Esophagus squamous epithelium (tissue), 5 donors: Measurements from ENCODE around the gene PDGFRB. TPM values are rescaled to one million over a fixed set of nuclear protein-coding genes. Genes with fewer than 3 reads are reported as not detected.

Experiments used
- DNase-seq: peaks from one replicate; lab custom pipeline; 2025; lab: John Stamatoyannopoulos, UW
- H3K27ac ChIP-seq, 4 donors: fragments of 200-600 bp; sonication (generic); one replicate each; pipeline ENCODE4 v1.5.1; 2016 to 2019; ENCODE audit warnings: mild to moderate bottlenecking in 1 of 4
- H3K27me3 ChIP-seq, 4 donors: fragments of 200-600 bp; sonication (generic); 1 replicate in 3 of 4; 2 replicates in 1 of 4; pipeline versions ENCODE4 v1.5.1 to v1.6.0; 2017 to 2021; ENCODE audit warnings: antibody characterized with exemption in 1 of 4
- H3K36me3 ChIP-seq, 3 donors: fragments of 200-600 bp; sonication (generic); one replicate each; pipeline ENCODE4 v1.5.1; 2016 to 2019
- H3K4me1 ChIP-seq, 3 donors: fragments of 200-600 bp; sonication (generic); one replicate each; pipeline ENCODE4 v1.5.1; 2017 to 2019
- H3K4me3 ChIP-seq, 4 donors: fragments of 200-600 bp; sonication (generic); 1 replicate in 3 of 4; 2 replicates in 1 of 4; pipeline ENCODE4 v1.5.1; 2016 to 2019; ENCODE audit warnings: mild to moderate bottlenecking in 2 of 4, moderate library complexity in 1 of 4
- H3K9me3 ChIP-seq, 3 donors: fragments of 200-600 bp; sonication (generic); one replicate each; pipeline ENCODE4 v1.5.1; 2016 to 2019
- POLR2A ChIP-seq, 4 donors: fragments of 450-650 bp; IDR thresholded peaks; one replicate each; pipeline ENCODE4 v1.6.1; 2017; ENCODE audit warnings: antibody characterized with exemption in 4 of 4, mild to moderate bottlenecking in 4 of 4, moderate library complexity in 3 of 4
- WGBS, 2 donors: methylation state at CpG; one replicate each; pipeline ENCODE4 v1.1.5; 2018; 5-methylcytosine and 5-hydroxymethylcytosine counted together
- intact Hi-C: fragments of 100-400 bp; cut with DNase I; formaldehyde crosslinking; loops from one replicate; pipeline ENCODE4 v1.15.0; 2022
- total RNA-seq, 4 donors: library from RNA; depleted of rRNA; stranded (reverse); fragments of >200 nt; gene quantifications; one replicate each; pipeline ENCODE4 v1.1.0, GENCODE V29; 2016
- TF ChIP-seq, protein P1 (sequence below), 6 experiments: fragments of 450-650 bp in 4 of 6; fragments of 200-600 bp in 2 of 6; sonication (generic) in 2 of 6; IDR thresholded peaks; one replicate each; pipeline ENCODE4 v1.5.1; 2016 to 2019; ENCODE audit warnings: antibody characterized with exemption in 6 of 6, mild to moderate bottlenecking in 4 of 6, moderate library complexity in 4 of 6
- donor health status: DM: yes; HTN: yes; CAD: no.

The PDGFRB gene
- total RNA-seq, 4 donors from 2014 or later, result 5.6 to 51.7 (median 31.0) TPM

DNA sequence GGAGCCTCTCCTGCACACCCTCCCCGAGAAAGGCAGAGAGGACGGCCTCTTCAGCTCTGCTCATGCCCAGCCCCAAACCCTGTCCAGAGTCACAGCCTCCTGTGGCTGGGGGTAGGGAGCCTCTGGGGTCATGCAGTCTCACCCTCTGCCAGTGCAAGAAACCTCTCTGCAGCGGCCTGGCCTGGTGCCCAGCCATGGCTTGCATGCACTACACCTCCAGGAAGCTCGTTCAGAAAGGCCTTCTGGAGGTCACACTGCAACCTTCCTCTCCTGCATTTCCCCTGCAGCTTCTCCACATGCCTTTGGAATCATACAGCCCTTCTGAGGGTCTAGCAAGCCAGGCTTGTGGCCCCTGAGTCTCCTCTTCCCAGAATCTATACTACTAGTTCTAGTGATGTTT is 87.2 kb downstream of the PDGFRB start:
- intact Hi-C loops, result no loop called here
- no peaks in the 10 kb centered on the region for H3K36me3 ChIP-seq
- peaks cover 0 to 5% (median 0%) of the 10 kb centered on the region in 3 donors for H3K4me1 ChIP-seq
- H3K27me3 ChIP-seq, result peaks cover 0 to 13% (median 0%) of the 10 kb centered on the region in 4 donors
- H3K4me3 ChIP-seq, result no peak overlapping the region
- WGBS, 2 donors, result 53 to 73% methylated on average over 3 to 4 of the region's 4 CpGs
- DNase-seq, result no peak
- H3K9me3 ChIP-seq, result no peaks in the 10 kb centered on the region
- TF ChIP-seq POLR2A (IDR thresholded peaks at IDR 0.05), result no peak
- TF ChIP-seq, protein P1, sequence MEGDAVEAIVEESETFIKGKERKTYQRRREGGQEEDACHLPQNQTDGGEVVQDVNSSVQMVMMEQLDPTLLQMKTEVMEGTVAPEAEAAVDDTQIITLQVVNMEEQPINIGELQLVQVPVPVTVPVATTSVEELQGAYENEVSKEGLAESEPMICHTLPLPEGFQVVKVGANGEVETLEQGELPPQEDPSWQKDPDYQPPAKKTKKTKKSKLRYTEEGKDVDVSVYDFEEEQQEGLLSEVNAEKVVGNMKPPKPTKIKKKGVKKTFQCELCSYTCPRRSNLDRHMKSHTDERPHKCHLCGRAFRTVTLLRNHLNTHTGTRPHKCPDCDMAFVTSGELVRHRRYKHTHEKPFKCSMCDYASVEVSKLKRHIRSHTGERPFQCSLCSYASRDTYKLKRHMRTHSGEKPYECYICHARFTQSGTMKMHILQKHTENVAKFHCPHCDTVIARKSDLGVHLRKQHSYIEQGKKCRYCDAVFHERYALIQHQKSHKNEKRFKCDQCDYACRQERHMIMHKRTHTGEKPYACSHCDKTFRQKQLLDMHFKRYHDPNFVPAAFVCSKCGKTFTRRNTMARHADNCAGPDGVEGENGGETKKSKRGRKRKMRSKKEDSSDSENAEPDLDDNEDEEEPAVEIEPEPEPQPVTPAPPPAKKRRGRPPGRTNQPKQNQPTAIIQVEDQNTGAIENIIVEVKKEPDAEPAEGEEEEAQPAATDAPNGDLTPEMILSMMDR (IDR thresholded peaks at IDR 0.05), result no peak
- H3K27ac ChIP-seq, result no peak overlapping the region

DNA sequence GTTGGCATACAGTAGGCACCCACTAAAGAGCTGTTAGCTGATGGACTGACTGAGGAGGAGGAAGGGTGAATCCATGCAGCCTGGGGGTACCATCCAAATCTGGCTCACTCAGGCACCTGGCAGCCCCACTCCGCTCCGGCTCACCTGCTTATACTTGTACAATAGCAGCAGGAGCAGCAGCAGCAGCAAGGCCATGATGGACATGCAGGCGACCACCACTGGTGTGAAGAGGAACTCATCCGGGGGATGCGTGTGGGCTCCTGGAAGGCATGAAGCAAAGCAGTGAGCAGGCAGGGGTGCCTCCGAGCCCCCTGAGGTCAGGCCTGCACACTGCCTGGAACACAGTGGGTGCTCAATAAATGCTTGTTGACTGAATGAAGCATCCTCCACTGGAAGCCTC is 87.6 kb downstream of the PDGFRB start:
- intact Hi-C loops, result no loop called here
- no peak for DNase-seq
- WGBS, 2 donors, result 96 to 100% methylated on average over 1 to 4 of the region's 6 CpGs
- Histone ChIP-seq H3K4me1 (peaks cover 0 to 5% (median 0%) of the 10 kb centered on the region in 3 donors), H3K9me3 (no peaks in the 10 kb centered on the region), H3K4me3 (no peak overlapping the region), H3K27me3 (peaks cover 0 to 13% (median 0%) of the 10 kb centered on the region in 4 donors), H3K36me3 (no peaks in the 10 kb centered on the region), H3K27ac (no peak overlapping the region)
- TF ChIP-seq POLR2A (IDR thresholded peaks at IDR 0.05), result no peak
- TF ChIP-seq, protein P1 (IDR thresholded peaks at IDR 0.05), result no peak

DNA sequence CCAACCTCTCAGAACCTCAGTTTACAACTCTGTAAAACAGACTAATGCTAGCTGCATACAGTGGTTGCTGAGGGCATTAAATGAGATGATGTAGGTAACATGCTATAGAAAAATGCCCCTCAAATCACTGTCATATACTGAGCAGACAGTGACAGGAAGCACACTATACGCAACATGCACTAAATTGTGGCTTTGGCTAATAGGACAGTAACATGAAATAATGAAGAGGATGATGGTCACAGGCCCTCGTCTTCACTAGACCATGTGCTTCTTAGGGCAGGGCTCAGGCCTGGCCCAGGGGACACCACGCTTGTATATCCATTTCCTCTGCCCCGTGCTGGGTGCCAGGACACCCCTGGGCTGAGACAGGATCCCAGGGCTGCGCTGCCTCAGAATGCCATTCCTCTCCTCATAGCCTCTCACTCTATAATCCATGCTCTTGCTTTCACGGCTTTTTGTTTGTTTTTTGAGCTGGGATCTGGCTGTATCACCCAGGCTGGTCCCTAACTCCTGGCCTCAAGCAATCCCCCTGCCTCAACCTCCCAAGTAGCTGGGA is 88.2 kb downstream of the PDGFRB start:
- 63 to 77% methylated on average over 6 of the region's 6 CpGs for WGBS, 2 donors
- Histone ChIP-seq H3K4me3 (no peak overlapping the region), H3K4me1 (peaks cover 0 to 5% (median 0%) of the 10 kb centered on the region in 3 donors), H3K9me3 (no peaks in the 10 kb centered on the region), H3K27ac (no peak overlapping the region), H3K36me3 (no peaks in the 10 kb centered on the region), H3K27me3 (peaks cover 0 to 13% (median 0%) of the 10 kb centered on the region in 4 donors)
- no peak for DNase-seq
- TF ChIP-seq, protein P1 (IDR thresholded peaks at IDR 0.05), result no peak
- TF ChIP-seq POLR2A (IDR thresholded peaks at IDR 0.05), result no peak
- intact Hi-C loops, result no loop called here

DNA sequence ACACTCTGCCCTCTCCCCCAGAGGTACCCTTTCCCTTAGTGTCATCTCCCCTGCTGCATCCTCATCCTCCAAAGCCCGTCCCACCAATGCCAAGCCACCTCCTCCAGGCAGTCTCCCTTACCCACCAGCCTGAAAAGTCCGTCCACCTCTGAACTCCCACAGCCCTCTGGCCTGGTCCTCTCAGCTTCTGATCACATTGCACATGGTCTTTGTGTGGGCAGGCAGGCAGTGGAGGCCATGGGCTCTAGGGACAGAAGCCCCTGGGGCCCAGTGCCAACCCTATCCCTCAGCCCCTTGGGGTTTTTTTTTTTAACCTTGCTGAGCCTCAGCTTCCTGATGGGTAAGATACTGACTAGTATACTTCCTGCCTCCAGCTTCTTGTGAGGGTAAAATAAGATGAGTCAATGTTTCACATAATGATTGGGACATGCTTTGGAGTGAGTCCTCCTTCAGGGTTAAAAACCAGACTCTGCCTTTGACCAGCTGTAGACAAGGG is 88.7 kb downstream of the PDGFRB start:
- peaks cover 0 to 13% (median 0%) of the 10 kb centered on the region in 4 donors for H3K27me3 ChIP-seq
- TF ChIP-seq, protein P1 (IDR thresholded peaks at IDR 0.05), result no peak
- no peak for TF ChIP-seq POLR2A (IDR thresholded peaks at IDR 0.05)
- WGBS, 2 donors, result 83 to 90% methylated on average over 2 of the region's 2 CpGs
- H3K36me3 ChIP-seq, result no peaks in the 10 kb centered on the region
- no peaks in the 10 kb centered on the region for H3K9me3 ChIP-seq
- no peak overlapping the region for H3K4me3 ChIP-seq
- DNase-seq, result no peak
- H3K27ac ChIP-seq, result peak overlapping the region in 1 of 4 donors; percentile 69
- H3K4me1 ChIP-seq, result peaks cover 0 to 5% (median 0%) of the 10 kb centered on the region in 3 donors
- intact Hi-C loops, result no loop called here

DNA sequence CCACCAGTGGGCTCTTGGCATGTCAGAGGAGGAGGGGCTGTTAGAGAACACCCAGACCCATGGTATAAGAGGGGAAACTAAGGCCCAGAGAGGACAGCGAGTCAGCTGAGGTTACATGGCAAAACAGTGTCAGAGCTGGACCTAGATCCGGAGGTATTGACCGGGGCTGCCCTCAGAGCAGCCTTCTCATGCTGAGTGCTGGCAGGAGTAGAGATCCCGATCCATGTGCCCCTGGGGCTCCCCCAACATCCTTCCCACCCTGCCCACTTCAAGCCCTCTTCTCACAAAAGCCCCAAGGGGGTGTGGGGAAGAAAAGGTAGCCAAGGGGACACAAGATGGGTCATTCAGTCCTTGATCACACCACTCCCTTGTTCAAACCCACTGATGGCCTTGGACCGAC is 89.2 kb downstream of the PDGFRB start:
- intact Hi-C loops, result no loop called here
- Histone ChIP-seq H3K4me3 (no peak overlapping the region), H3K9me3 (no peaks in the 10 kb centered on the region), H3K27ac (peak overlapping the region in 1 of 4 donors; percentile 69), H3K4me1 (peaks cover 0 to 5% (median 0%) of the 10 kb centered on the region in 3 donors), H3K36me3 (no peaks in the 10 kb centered on the region), H3K27me3 (peaks cover 0 to 13% (median 0%) of the 10 kb centered on the region in 4 donors)
- TF ChIP-seq POLR2A (IDR thresholded peaks at IDR 0.05), result no peak
- TF ChIP-seq, protein P1 (IDR thresholded peaks at IDR 0.05), result no peak
- 88 to 94% methylated on average over 5 of the region's 5 CpGs for WGBS, 2 donors
- DNase-seq, result no peak
